IMR-90 (cell line): ENCODE measurements around the gene ADAMTSL1. TPM values are rescaled to one million over a fixed set of nuclear protein-coding genes. Genes with fewer than 3 reads are reported as not detected.

Experiments used
- ATAC-seq: fragments of 200-7000 bp; cut with Tn5 transposase; 2 replicates; pipeline ENCODE4 v1.9.1; 2020; ENCODE audit warnings: low read depth, mild to moderate bottlenecking, moderate library complexity
- BruUV-seq: library from RNA; stranded (reverse); fragments of 400-500 nt; replicated peaks from 2 replicates; lab custom pipeline; 2021; lab: Mats Ljungman, UMichigan
- CTCF ChIA-PET: fragments of 300-600 bp; formaldehyde crosslinking; extraction: SDS; loops from one replicate; lab custom pipeline; 2021; ENCODE audit warnings: antibody characterized with exemption; lab: Yijun Ruan, JAX
- POLR2A ChIA-PET: fragments of 300-600 bp; sonication (Branson Sonifier 250); formaldehyde crosslinking; loops from one replicate; lab custom pipeline; 2022; ENCODE audit warnings: antibody characterized with exemption; ENCODE audit not compliant: unreplicated experiment; lab: Charles Lee
- DNase-seq: peaks from one replicate; pipeline ENCODE4 v3.0.0; 2013
- H2AFZ ChIP-seq: replicated peaks from 2 replicates; pipeline ENCODE3; 2013; ENCODE audit warnings: low read length, mild to moderate bottlenecking; ENCODE audit not compliant: poor library complexity
- H2AK5ac ChIP-seq: 2 replicates; pipeline ENCODE4 v1.6.1; 2013; ENCODE audit warnings: low read depth, low read length, inconsistent platforms
- H2AK9ac ChIP-seq: replicated peaks from 2 replicates; pipeline ENCODE3; 2013; ENCODE audit warnings: mild to moderate bottlenecking, low read depth, low read length, moderate library complexity; ENCODE audit not compliant: poor library complexity
- H2BK120ac ChIP-seq: 2 replicates; pipeline ENCODE4 v1.6.1; 2013; ENCODE audit warnings: low read depth, low read length, inconsistent platforms
- H2BK15ac ChIP-seq: 3 replicates; pipeline ENCODE4 v1.6.1; 2013; ENCODE audit warnings: low read depth, low read length, inconsistent platforms
- H2BK20ac ChIP-seq: 2 replicates; pipeline ENCODE4 v1.6.1; 2013; ENCODE audit warnings: low read depth, mild to moderate bottlenecking, inconsistent platforms, low read length, moderate library complexity
- H2BK5ac ChIP-seq: 2 replicates; pipeline ENCODE4 v1.6.1; 2013; ENCODE audit warnings: mild to moderate bottlenecking, low read depth, low read length, inconsistent platforms; ENCODE audit not compliant: poor library complexity, severe bottlenecking
- H3K14ac ChIP-seq: replicated peaks from 2 replicates; pipeline ENCODE4 v1.6.1; 2013; ENCODE audit warnings: low read depth, low read length, inconsistent platforms
- H3K18ac ChIP-seq: 2 replicates; pipeline ENCODE4 v1.6.1; 2013; ENCODE audit warnings: low read depth, low read length, control low read depth
- H3K23ac ChIP-seq: 2 replicates; pipeline ENCODE4 v1.6.1; 2013; ENCODE audit warnings: low read depth, low read length, inconsistent platforms
- H3K27ac ChIP-seq: 2 replicates; pipeline ENCODE4 v1.5.1; 2013; ENCODE audit warnings: mild to moderate bottlenecking, control low read depth, low read length; ENCODE audit not compliant: insufficient read depth
- H3K27me3 ChIP-seq: 2 replicates; pipeline ENCODE4 v1.6.1; 2013; ENCODE audit warnings: low read length; ENCODE audit not compliant: control insufficient read depth, insufficient read depth
- H3K36me3 ChIP-seq: 2 replicates; pipeline ENCODE4 v1.6.1; 2013; ENCODE audit warnings: low read length, mixed read lengths; ENCODE audit not compliant: control insufficient read depth, insufficient read depth
- H3K4ac ChIP-seq: 2 replicates; pipeline ENCODE4 v1.6.1; 2013; ENCODE audit warnings: low read depth, low read length, inconsistent platforms
- H3K4me1 ChIP-seq: 2 replicates; pipeline ENCODE4 v1.6.1; 2013; ENCODE audit warnings: low read length, mixed read lengths; ENCODE audit not compliant: control insufficient read depth, insufficient read depth
- H3K4me2 ChIP-seq: 2 replicates; pipeline ENCODE4 v1.6.1; 2013; ENCODE audit warnings: low read depth, mild to moderate bottlenecking, control low read depth, low read length, moderate library complexity
- H3K4me3 ChIP-seq: 2 replicates; pipeline ENCODE4 v1.5.1; 2013; ENCODE audit warnings: low read depth, mild to moderate bottlenecking, control low read depth, low read length, moderate library complexity; ENCODE audit not compliant: insufficient read depth
- H3K56ac ChIP-seq: 2 replicates; pipeline ENCODE4 v1.6.1; 2013; ENCODE audit warnings: low read length, inconsistent platforms; ENCODE audit not compliant: insufficient read depth; ENCODE audit errors: extremely low read depth
- H3K79me1 ChIP-seq, 2 experiments: 2 replicates each; pipeline ENCODE4 v1.6.1; 2013; ENCODE audit warnings: low read length in 2 of 2, inconsistent platforms in 1 of 2, low read depth in 1 of 2
- H3K9ac ChIP-seq: 2 replicates; pipeline ENCODE4 v1.6.1; 2013; ENCODE audit warnings: low read depth, low read length, control low read depth
- H3K9me1 ChIP-seq: 2 replicates; pipeline ENCODE4 v1.6.1; 2013; ENCODE audit warnings: low read length, inconsistent platforms; ENCODE audit not compliant: insufficient read depth
- H3K9me3 ChIP-seq: 2 replicates; pipeline ENCODE4 v1.6.1; 2013; ENCODE audit warnings: low read length; ENCODE audit not compliant: control insufficient read depth, insufficient read depth
- H4K20me1 ChIP-seq: 2 replicates; pipeline ENCODE4 v1.6.1; 2013; ENCODE audit warnings: low read length, inconsistent platforms; ENCODE audit not compliant: insufficient read depth
- H4K5ac ChIP-seq: 2 replicates; pipeline ENCODE4 v1.6.1; 2013; ENCODE audit warnings: mild to moderate bottlenecking, low read depth, low read length, control low read depth
- H4K8ac ChIP-seq, 2 experiments: 2 replicates each; pipeline ENCODE4 v1.6.1; 2013; ENCODE audit warnings: low read depth in 2 of 2, low read length in 2 of 2, control low read depth in 1 of 2, inconsistent platforms in 1 of 2
- H4K91ac ChIP-seq: 2 replicates; pipeline ENCODE4 v1.6.1; 2013; ENCODE audit warnings: low read depth, low read length, inconsistent platforms; ENCODE audit not compliant: insufficient read depth
- MAFK ChIP-seq: IDR thresholded peaks from 2 replicates; pipeline ENCODE4 v1.6.1; 2012; ENCODE audit warnings: low read depth, low read length, improper control_type of control experiment
- WGBS, 2 experiments: methylation state at CpG; one replicate each; pipeline versions ENCODE4 v1.1.5 to v1.1.7; 2013; ENCODE audit warnings: missing lambda C conversion rate in 2 of 2; ENCODE audit not compliant: insufficient read length in 1 of 2; ENCODE audit errors: extremely low coverage in 2 of 2; 5-methylcytosine and 5-hydroxymethylcytosine counted together
- dilution Hi-C: fragments of 300-500 bp; cut with HindIII; formaldehyde crosslinking; loops from one replicate; pipeline ENCODE4 v1.14.3; 2018; ENCODE audit warnings: low sequenced_read_pairs; ENCODE audit not compliant: unreplicated experiment
- in situ Hi-C: fragments of 300-500 bp; cut with MboI; formaldehyde crosslinking; loops from 3 replicates; pipeline ENCODE4 v1.14.3; 2019; ENCODE audit warnings: low sequenced_read_pairs, inconsistent platforms, mixed read lengths
- intact Hi-C: fragments of 100-400 bp; cut with micrococcal nuclease; formaldehyde crosslinking; loops from 2 replicates; pipeline ENCODE4 v1.10.0; 2022
- polyA plus RNA-seq, 3 experiments: library from polyadenylated mRNA; depleted of rRNA; stranded (reverse); fragments of >200 nt; gene quantifications; 2 replicates each; pipeline ENCODE4 v1.2.3, GENCODE V29; 2012; ENCODE audit warnings: low replicate concordance in 1 of 3
- total RNA-seq: library from RNA; depleted of rRNA; stranded (reverse); fragments of >200 nt; gene quantifications from 2 replicates; pipeline ENCODE4 v1.2.3, GENCODE V29; 2012

Gene ADAMTSL1
- total and polyA plus RNA-seq, 2 of the 4 experiments (the other 2 are of a cell fraction), result 38.2 to 62.2 TPM

DNA sequence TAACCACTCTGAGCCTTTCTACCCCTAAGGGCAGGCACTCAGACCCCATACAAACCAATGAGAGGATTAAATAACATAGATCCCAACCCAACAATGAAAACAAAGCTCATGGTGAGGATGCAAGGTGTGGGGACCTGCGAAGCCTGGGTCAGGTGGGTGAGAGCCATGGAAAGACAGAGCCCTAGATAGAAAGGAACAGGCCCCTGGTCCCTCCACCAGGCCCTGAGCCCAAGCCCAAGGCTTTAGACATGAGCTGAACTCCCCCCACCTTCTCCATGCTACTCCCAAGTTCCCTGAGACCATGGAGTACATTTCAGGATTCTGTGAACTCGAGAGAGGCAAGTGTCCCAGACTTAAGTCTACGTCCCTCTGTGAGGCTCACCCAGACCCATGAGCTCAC lies 452.6 kb downstream of the ADAMTSL1 start:
- Histone ChIP-seq H2BK5ac (no peak overlapping the region), H4K5ac (no peak overlapping the region), H4K20me1 (no peaks in the 10 kb centered on the region), H3K56ac (no peak overlapping the region), H3K23ac (no peak overlapping the region), H3K9ac (no peak overlapping the region), H3K9me1 (no peaks in the 10 kb centered on the region), H4K91ac (no peak overlapping the region), H3K9me3 (no peaks in the 10 kb centered on the region), H3K27ac (no peak overlapping the region), H2AK5ac (no peak overlapping the region), H3K18ac (no peak overlapping the region), H3K27me3 (peaks cover 3% of the 10 kb centered on the region; the same call in 1 of the 2 replicates), H3K4ac (no peak overlapping the region), H2BK120ac (no peak overlapping the region), H2AK9ac (no peak overlapping the region), H3K4me3 (no peak overlapping the region), H3K4me1 (no peaks in the 10 kb centered on the region; the same call in 1 of the 2 replicates), H2BK15ac (no peak overlapping the region), H3K14ac (no peak overlapping the region; the same call in 1 of the 2 replicates), H3K36me3 (no peaks in the 10 kb centered on the region), H2AFZ (no peak overlapping the region), H4K8ac (no peak overlapping the region), H3K4me2 (no peak overlapping the region), H3K79me1 (no peaks in the 10 kb centered on the region), H2BK20ac (no peak overlapping the region)
- CTCF ChIA-PET, result interaction anchor here (0.6 to 1.0 kb wide), 2 partner anchors 9 to 28 kb away, joined by 3 to 5 read pairs; no protein-coding TSS in a partner anchor
- no peak for TF ChIP-seq MAFK
- POLR2A ChIA-PET, result no interaction called here
- ATAC-seq, result no peak
- 79% methylated on average over 2 of the region's 3 CpGs; no CpG with 5 or more reads in 1 of the 2 experiments for WGBS, 2 experiments
- no peak for DNase-seq
- dilution Hi-C loops (no loop called here), in situ Hi-C loops (no loop called here), intact Hi-C loops (no loop called here)
- BruUV-seq, result no TSS peak
